Parietal lobe (tissue), 2 donors: ENCODE measurements around the gene MIS18BP1. TPM values are rescaled to one million over a fixed set of nuclear protein-coding genes. Genes with fewer than 3 reads are reported as not detected.

Experiments
- small RNA-seq: library from RNA; depleted of rRNA; stranded (forward); fragments of <200 nt; gene quantifications from one replicate; pipeline ENCODE3, GENCODE V24; 2014; ENCODE audit warnings: low replicate concordance
- total RNA-seq: library from RNA; depleted of rRNA; stranded (reverse); fragments of >200 nt; gene quantifications from one replicate; pipeline ENCODE4 v1.2.3, GENCODE V29; 2014

MIS18BP1 gene
- 38.2 TPM for total RNA-seq

GRCh38 chr14:45253070-45253753 is at the start of gene MIS18BP1:
Gene MIS18BP1 (minus strand): TSS chr14:45253202. CDS start chr14:45247286, 5,916 bp downstream.

Small RNA genes lying within 50 kb of the gene (small RNA-seq; reads per million reads assigned to genes)
- gene RNU6-552P = not detected

Other genes starting within 250 kb of the MIS18BP1 start
- gene PRPF39, start 169.1 kb downstream of the MIS18BP1 start, total RNA-seq = 87.0 TPM
- 81.4 TPM for gene FKBP3, start 118.7 kb downstream of the MIS18BP1 start, total RNA-seq
- 20.0 TPM for gene FANCM, start 117.3 kb downstream of the MIS18BP1 start, total RNA-seq